ENCODE measurements around the gene ZNF850.

- TF ChIP-seq TAF1 (IDR thresholded peaks at IDR 0.05; ENCODE audit: borderline replicate concordance, insufficient read depth, low read length), result no peak
- no peak for TF ChIP-seq POLR2AphosphoS5 (IDR thresholded peaks at IDR 0.05; ENCODE audit: low read depth, low read length)
These were observed 32.8 kb upstream of the ZNF850 start for GRCh38 chr19:36805364-36805763.
